Measurements from ENCODE around the gene PCBP1.
"Not testable (repeated sequence)": the region's sequence is repeated elsewhere in the genome, so short reads cannot be mapped to it uniquely, and the experiment has no call there.

Gene PCBP1

GRCh38 chr2:70133491-70134322 lies 46.4 kb downstream of the PCBP1 start:
- TF ChIP-seq CTCF (IDR thresholded peaks at IDR 0.05; ENCODE audit: borderline replicate concordance, control extremely low read depth, extremely low read depth, insufficient read depth, missing control alignments), result no peak
- DNase-seq (ENCODE audit: low spot score), result peak; percentile 32
- in situ Hi-C loops (cut with MboI; ENCODE audit: low sequenced_read_pairs, unreplicated experiment), result no loop called here

- DNase-seq (ENCODE audit: low spot score); in situ Hi-C loops (cut with MboI; ENCODE audit: low sequenced_read_pairs, unreplicated experiment): not testable (repeated sequence)
Measured at GRCh38 chr2:70134323-70134983, 47.2 kb downstream of the PCBP1 start.

Measured in GM13976 (cell line).